HG02678 (cell line): ENCODE data around the gene KAT8.
A peak's percentile ranks its signal among the peaks of the same experiment; 100 is the strongest.
"Not testable (repeated sequence)": the region's sequence is repeated elsewhere in the genome, so short reads cannot be mapped to it uniquely, and the experiment has no call there.

ENCODE experiments used
- ATAC-seq: cut with Tn5 transposase; IDR thresholded peaks from one replicate; pipeline ENCODE4 v1.9.1; 2021; ENCODE audit warnings: mild to moderate bottlenecking, moderate library complexity; ENCODE audit not compliant: unreplicated experiment

The KAT8 gene

DNA sequence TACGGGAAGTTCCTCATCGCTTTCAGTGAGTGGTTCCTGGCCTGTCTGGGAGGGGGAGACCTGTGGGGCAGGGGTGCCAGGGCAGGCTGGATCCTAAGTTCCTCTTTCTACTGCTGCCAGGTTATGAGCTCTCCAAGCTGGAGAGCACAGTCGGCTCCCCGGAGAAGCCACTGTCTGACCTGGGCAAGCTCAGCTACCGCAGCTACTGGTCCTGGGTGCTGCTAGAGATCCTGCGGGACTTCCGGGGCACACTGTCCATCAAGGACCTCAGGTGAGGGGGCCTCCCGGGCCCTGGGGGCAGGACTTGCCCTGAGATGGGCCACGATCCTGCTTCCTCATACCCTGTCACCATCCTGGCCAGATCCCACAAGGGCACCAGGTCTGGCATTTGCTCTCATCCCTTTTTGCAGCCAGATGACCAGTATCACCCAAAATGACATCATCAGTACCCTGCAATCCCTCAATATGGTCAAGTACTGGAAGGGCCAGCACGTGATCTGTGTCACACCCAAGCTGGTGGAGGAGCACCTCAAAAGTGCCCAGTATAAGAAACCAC, 12.9 kb downstream of the KAT8 start:
- no peak for ATAC-seq

DNA sequence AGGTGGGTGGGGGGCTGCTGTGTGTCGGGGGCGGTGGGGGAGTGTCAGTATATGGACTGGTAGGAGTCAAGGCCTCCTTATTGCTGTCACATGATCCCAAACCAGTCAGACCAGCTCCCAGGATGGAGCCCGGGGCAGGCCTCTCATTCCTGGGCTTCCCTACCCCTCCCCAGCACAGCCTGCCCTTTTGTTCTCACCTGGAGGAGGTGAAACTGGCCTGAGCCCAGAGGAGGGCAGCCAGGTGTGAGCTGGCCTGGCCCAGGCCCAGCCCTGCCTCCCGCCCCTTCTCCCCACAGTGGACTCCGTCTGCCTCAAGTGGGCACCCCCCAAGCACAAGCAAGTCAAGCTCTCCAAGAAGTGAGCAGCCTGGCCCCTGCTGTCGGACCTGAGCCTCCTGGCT, 13.4 kb downstream of the KAT8 start:
- no peak for ATAC-seq

DNA sequence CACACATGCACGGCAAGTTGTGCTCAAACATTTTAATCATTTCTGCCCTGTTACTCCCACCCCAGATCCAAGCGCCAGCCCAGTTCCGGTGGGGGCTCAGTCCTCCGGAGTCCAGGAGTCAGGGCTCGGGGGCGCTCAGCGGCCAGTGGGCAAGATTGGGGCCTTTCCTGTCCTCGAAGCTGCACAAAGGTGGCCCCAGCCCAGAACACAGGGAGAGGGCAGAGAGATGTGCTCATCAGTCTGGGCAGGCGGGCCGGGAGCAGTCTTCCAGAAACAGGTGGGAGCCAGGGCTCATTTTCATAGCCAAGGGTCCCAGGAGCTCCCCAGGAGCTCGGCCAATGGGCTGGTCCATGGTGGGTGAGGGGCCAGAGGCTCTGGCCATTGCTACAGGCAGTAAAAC, 14.0 kb downstream of the KAT8 start:
- no peak for ATAC-seq

DNA sequence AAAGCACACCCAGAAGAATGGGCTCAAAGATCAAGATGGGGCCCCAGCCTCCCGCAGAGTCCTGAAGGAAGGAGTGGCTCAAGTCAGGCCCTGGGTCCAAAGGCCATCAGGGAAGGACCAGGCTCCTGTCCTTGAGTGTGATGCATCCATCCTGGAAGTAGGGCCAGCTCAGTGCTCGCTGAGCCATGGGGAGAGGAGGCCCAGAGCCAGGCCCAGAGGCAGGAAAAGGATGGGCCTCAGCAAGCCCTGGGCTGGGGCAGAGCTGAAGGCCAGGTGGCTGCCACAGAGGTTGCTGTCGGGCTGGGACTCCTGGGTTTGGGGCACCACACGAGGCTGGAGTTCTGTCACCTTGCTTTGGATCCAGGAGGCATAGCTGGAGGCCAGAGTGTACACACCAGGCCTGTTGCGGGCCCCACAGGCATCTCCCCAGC, 14.4 kb downstream of the KAT8 start:
- ATAC-seq: no peak

DNA sequence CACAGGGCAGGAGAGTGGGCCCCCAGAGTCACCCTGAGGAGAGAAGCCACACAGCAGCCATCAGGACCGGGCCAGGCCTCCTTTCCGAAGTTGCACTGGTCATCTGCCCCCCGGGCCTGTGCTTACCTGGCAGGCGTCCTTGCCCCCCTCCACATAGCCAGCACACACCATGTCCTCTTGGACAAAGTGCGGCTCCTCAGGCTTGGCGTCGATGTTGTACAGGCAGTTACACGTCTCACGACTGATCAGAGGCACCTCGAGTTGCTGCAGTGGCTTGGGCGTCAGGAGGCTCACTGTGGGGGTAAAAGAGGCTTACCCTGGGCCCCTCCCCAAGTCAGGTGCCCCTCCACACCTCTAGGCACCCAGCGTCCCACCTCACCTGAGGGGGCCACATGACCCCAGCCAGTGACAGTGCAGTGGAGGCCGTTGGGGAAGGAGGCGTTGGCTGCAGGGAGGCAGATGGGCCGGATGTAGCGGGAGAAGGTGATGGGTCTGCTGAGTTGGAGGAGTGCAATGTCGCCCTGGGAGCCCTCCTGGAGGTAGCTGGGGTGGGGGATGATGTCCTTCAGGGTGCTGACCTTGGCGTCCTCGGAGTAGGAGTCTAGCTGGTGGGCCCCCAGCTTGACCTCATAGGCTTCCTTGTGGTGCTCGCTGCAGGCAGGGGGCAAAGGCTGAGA, 15.0 kb downstream of the KAT8 start:
- ATAC-seq: no peak

DNA sequence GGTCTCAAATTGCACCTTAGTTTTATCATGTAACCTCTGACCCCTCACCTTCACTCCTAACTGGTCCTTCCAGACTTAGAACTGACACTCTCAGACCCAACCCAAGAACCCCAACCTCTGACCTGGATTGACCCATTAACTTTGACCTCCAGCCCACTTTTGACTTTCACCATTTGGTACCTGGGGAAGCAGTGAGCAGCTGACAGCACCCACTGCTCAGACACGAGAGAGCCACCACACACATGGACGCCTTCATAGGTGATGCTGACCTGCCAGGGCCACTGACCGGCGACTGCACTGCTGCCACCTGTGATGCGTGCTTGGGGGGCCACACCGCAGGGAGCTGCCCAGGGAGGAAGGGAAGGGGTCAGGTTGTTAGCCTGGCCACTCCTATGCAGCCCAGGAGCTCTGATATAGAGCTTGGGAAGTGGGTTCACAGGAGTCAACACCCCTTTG, 15.6 kb downstream of the KAT8 start:
- no peak for ATAC-seq

DNA sequence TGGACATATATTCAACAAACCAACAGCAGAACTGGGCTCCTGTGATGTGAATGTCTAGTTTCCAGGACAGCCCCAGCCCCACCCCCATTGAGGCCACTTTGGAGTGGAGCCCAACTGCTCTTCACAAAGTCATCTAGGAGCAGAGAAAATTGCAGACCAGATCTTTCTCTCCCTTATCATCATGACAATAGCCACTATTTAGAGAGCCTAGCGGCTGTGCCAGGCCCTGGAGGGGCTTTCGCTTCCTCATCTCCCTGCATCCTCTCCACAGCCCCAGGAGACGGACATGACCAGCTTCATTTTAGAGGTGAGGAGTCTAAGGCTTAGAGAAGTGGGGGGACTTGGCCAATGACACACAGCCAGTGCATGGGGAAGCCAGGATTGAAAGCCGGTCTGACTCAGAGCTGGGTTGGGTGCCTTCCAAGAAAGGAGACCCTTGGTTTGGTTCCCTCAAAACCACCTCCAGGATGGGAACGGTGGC, 16.7 kb downstream of the KAT8 start:
- ATAC-seq: no peak

DNA sequence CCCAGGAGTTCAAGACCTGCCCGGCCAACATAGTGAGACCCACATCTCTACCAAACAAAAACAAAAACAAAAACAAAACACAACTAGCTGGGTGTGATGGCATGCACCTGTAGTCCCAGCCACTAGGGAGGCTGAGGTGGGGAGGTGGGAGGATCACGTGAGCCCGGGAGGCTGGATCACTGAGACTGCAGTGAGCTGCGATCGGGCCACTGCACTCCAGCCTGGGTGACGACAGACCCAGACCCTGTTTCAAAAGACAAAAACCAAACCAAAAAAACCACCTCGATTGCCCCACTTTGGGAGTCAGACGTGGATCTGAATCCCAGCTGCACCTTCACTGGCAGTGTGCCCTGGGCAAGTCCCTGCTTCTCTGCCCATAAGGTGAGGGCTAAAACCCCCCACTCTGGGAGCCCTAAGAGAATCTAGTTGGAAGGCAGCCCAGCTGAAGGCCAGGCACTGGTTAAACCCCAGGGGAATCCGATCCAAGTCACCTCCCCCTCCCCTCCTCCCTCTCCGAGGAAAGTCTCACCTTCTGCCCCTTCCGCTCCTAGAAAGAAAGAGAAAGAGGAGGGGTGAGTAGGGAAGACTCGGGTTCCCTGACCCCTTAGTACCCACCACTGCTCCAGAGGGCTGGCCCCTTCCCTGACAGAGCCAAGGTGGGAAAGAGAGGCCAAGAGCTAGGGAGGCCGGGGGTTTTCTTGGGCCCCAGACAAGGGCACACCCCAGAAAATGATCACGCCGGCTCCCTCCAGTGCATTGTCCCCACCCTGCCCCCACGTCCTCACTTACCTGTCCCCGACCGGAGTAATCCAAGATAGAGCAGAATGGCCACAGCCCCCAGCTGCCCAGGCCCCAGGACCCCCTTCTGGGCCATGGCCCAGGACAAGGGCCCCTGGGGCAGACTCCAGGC, 17.4 kb downstream of the KAT8 start:
- no peak for ATAC-seq

DNA sequence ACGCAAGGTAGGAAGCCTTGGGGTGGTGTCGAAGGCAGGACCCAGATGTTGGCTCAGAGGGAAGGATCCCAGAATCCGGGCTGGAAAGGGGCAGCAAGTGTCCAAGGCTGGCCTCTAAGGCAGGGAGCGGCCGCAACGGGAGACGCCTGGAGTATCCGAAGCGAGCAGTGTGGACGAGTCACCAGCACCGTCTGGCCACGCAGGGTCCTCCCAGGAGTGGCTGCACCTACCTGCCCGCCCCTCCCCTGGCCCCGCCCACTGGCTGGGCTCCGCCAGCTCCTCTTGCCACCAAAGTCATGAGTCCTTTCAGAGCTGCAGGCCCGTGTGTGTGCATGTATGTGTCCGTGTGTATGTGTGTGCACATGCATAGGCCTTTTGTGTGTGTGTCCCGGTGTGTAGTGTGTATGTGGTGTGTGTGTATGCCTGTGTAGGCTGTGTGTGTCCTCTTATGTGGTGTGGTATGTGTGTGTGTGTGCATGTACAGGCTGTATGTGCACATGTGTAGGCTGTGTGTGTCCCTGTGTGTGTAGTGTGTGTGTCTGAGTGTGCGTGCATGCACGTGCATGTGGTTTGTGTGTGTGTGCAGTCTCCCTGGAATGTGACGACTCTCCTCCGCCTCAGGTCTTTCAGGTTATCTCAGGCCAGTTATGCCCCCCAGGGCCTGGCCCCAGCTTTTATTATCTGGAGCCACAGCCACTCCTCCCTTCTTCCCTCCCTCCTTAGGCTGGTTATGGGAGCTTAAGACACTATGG, 18.2 kb downstream of the KAT8 start, which contains the start of gene PRSS8:
Gene PRSS8 (minus strand): TSS at position 193 of the 752 bp plus-strand sequence. CDS start 229 bp downstream, outside the sequence.
- ATAC-seq: no peak

DNA sequence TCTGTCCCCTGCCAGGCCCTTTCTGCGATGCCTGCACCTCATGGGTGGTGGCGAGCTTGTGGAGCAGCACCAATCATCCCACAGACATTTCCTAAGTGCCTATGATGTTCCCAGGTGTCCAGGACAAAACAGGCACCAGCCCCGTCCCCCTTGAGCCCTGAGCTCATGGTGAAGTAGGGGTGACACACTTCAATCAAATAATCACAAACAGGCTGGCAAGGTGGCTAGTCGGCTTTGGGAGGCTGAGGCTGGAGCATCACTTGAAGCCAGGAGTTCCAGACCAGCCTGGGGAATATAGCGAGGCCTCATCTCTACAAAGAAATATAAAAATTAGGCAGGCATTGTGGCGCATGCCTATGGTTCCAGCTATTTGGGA, 18.8 kb downstream of the KAT8 start:
- ATAC-seq: no peak

DNA sequence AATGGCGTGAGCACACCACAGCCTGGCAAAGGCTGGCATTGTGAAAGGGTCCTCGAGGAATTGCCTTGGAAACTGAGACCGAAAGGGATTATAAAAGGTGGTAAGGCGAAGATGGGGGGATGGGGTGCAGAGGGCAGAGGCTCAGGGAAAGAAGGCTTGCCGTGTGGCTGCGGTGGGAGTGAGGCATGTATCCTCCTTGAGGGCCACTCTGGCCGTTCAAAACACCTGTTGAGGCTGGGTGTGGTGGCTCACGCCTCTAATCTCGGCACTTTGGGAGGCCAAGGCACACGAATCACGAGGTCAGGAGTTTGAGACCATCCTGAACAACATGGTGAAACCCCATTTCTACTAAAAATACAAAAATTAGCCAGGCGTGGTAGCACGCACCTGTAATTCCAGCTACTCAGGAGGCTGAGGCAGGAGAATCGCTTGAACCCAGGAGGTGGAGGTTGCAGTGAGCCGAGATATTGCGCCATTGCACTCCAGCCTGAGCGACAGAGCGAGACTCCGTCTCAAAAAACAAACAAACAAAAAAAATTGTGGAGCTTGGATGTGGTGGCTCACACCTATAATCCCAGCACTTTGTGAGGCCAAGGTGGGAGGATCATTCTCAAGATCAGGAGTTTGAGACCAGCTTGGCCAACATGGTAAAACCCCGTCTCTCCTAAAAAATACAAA, 19.5 kb downstream of the KAT8 start:
- ATAC-seq: not testable (repeated sequence)

DNA sequence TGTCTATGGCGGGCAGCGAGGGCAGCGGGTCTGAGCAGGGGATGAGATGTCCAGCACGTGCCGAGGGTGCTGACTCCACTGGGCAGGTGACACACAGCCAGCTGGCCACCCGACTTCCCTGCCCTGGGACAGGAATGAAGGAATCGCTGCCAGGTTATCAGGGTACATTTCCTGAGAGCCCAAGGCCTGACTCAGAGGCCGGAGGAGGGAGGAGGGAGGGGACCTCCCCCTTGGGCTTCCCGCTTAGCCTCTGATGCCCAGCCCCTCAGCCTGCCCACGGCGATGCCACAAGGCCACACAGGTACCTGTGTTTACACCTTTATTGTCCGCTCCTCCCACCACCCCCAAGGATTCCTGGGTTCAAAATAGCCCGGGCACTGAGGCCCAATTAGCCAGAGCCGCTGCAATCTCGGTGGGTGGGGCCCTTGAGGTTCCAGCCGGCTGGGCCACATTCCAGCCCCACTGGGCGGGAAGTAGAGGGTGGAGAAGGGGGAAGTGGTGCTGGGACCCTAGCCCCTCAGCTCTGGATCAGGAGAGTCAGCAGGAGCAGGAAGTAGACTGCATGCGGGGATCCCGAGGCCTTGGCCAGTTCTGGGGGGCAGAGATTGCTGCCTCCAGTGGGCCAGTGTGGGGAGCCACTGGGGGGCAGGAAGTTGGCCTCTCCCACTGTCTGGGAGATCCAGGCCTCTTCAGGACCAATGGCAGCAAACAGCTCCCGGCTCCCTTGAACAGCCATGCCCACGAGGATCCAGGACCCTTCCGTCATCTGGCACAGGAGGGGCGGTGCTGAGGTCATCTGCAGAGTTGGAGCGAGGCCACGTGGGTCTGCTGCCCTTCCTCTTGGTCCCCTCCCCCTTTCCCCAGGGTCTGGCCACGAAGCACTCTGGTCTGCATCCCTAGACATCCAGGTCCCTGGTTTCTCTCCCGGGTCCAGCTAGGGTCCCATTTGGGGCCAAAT, 21.4 kb downstream of the KAT8 start:
- no peak for ATAC-seq

DNA sequence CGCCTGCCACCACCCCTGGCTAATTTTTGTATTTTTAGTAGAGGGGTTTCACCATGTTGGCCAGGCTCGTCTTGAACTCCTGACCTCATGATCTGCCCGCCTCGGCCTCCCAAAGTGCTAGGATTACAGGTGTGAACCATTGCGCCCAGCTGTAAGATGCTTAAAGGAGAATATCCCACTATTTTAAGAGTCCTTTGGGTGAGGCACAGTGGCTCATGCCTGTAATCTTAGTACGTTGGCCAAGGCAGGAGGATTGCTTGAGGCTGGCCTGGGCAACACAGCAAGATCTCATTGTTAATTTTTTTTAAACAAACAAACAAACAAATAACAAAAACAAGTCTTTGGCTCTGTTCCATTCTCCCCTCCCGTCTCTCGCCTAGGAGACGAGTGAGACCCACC, 23.6 kb downstream of the KAT8 start:
- not testable (repeated sequence) for ATAC-seq

DNA sequence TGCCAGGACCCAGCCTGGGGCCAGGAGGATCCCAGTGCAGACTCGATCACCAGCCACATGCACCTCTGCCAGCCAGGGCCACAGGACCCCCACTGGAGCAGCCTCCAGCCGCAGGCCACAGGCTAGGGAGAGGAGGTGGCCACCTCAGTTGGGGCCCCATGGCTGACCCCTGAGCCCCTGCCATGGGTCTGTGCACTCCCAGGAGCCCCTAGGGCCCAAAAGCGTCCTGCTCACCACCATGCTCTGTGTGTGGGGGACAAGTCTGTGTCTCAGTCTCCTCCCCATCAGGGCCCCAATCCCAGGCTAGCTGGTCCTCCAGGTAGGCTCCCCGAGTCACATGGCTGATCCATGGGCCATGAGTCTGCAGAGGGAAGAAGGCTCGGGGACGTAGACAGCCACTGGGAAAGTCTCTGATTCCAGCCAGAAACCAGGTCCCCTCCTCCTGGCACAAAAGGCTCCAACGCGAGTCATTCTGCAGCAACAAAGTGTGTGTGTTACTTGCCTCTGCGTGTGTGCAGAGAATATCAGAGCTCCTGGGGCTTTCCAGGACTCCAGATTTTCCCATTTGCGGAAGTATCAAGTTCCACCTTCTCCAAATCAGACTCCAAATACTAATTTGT, 24.1 kb downstream of the KAT8 start:
- no peak for ATAC-seq

DNA sequence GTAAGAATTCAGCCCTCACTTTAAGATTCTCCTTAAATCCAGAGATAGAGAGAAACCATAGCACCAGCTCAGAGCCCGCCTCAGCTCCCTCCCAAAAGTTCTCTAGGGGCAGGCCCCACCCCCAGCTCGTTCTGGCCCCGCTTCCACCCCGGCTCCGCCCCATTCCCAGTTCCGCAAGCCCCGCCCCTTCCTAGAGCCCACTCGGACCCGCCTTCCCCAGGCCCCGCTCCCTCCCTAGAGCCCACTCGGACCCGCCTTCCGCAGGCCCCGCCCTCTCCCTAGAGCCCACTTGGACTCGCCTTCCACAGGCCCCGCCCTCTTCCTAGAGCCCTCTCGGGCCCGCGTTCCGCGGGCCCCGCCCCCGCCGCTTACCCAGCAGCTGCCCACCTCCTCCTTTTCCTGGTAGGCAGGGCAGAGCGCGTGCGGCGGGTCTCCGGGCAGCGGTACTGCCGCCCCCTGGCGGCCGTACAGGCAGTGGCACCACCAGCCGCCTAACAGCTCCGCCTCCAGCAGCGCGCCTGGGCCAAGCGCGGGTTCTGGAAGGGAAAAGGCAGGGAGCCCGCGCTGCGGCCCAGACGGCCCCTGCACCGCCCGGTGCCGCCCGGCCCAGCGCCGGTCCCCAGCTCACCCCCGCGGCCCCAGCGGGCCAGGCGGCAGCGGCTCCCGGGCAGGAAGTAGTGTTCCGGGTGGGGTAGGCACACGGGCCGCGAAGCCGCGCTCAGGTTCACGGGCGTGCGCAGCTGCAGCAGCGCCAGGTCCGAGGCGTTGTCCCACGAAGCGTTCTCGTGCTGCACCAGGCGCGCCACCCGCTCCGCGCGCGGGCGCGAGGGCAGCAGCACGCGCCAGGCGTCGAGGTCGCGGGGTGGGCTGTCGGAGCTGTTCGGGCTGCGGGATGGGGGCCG, 24.9 kb downstream of the KAT8 start:
- peak; percentile 86 for ATAC-seq

DNA sequence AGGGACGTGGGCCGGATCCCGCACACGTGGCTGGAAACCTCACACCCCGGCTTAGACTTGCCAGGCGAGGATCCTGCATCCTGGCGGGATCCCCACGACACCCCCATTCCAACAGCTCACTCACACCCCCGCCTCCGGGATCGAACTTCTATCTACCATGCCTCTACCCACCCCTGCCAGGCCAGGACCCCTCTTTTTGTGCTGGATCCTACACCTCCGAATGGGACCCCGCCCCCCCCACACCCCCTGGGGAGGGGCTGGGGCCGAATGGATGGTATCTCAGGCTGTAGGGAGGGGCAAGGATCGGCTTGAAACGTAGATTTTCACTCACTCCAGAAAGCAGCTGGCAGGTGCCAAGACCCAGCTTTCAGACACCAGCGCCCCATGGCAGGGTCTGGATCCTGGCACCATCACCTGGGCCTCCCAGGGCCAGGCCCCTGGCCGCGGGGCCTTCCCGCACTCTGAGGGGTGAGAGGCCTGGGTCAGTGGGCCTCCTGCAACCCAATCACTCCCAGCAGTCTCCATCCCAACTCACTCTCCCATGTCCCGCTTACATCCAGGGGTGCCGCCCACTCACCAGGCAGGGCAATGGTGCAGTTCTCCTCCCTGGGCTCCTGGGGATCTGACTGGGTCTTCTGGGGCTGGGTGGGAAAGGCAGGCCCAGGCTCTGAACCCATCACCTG, 25.7 kb downstream of the KAT8 start:
- ATAC-seq: no peak

DNA sequence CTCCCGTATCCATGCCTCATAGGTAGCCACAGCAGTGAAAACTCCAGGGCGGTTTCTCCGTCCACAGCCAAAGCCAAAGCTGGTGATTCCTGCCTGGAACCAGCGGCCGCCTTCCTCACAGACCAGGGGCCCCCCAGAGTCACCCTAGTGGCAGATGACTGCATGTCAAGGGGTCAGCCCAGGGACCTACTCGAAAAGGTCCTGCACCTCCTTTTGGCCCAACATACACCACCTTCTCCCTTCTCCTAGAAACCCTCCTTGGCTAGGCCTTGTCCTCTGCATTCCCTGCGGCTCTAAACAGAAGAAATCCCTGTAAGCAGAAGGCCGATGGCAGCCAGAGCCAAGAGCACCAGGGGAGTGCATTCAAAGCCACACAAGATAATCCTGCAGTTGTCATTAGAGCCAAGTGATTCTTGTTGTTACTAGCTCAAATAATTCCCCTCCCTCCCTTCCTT, 26.3 kb downstream of the KAT8 start:
- ATAC-seq: no peak
